Measurements from ENCODE around the gene PDAP1. TPM values are rescaled to one million over a fixed set of nuclear protein-coding genes. Genes with fewer than 3 reads are reported as not detected.

The PDAP1 gene
- 84.7 TPM for total RNA-seq
- polyA plus RNA-seq (ENCODE audit: insufficient read depth, low read depth, low replicate concordance), result 119 TPM
- long read RNA-seq, donor 1, transcript PDAP1-201 (6 exons, 2,546 nt), result major isoform, 32 of 77 reads
- long read RNA-seq, donor 1, partial matches to known transcripts, result 45 of 77 reads
- long read RNA-seq, donor 1, other reads (novel, unspliced or antisense), result 0 of 77 reads
- long read RNA-seq, donor 2, transcript PDAP1-201 (6 exons, 2,546 nt), result major isoform, 29 of 128 reads
- long read RNA-seq, donor 2, partial matches to known transcripts, result 77 of 128 reads
- long read RNA-seq, donor 2, other reads (novel, unspliced or antisense), result 21 of 128 reads
- long read RNA-seq, donor 3, transcript PDAP1-201 (6 exons, 2,546 nt), result major isoform, 21 of 65 reads
- long read RNA-seq, donor 3, partial matches to known transcripts, result 44 of 65 reads
- long read RNA-seq, donor 3, other reads (novel, unspliced or antisense), result 0 of 65 reads
- long read RNA-seq, donor 4, transcript PDAP1-201 (6 exons, 2,546 nt), result major isoform, 32 of 42 reads
- long read RNA-seq, donor 4, partial matches to known transcripts, result 10 of 42 reads
- long read RNA-seq, donor 4, other reads (novel, unspliced or antisense), result 0 of 42 reads
- long read RNA-seq, donor 5, result 0 reads
- long read RNA-seq, donor 6, transcript PDAP1-201 (6 exons, 2,546 nt), result major isoform, 8 of 14 reads
- long read RNA-seq, donor 6, partial matches to known transcripts, result 6 of 14 reads
- long read RNA-seq, donor 6, other reads (novel, unspliced or antisense), result 0 of 14 reads
- long read RNA-seq, donor 7, transcript PDAP1-201 (6 exons, 2,546 nt), result major isoform, 25 of 80 reads
- long read RNA-seq, donor 7, partial matches to known transcripts, result 6 of 80 reads
- long read RNA-seq, donor 7, other reads (novel, unspliced or antisense), result 49 of 80 reads
- long read RNA-seq, donor 8, transcript PDAP1-201 (6 exons, 2,546 nt), result major isoform, 23 of 46 reads
- long read RNA-seq, donor 8, partial matches to known transcripts, result 23 of 46 reads
- long read RNA-seq, donor 8, other reads (novel, unspliced or antisense), result 0 of 46 reads
- long read RNA-seq, donor 9, transcript PDAP1-201 (6 exons, 2,546 nt), result major isoform, 15 of 21 reads
- long read RNA-seq, donor 9, partial matches to known transcripts, result 6 of 21 reads
- long read RNA-seq, donor 9, other reads (novel, unspliced or antisense), result 0 of 21 reads
- long read RNA-seq, donor 10, transcript PDAP1-201 (6 exons, 2,546 nt), result major isoform, 18 of 72 reads
- long read RNA-seq, donor 10, partial matches to known transcripts, result 36 of 72 reads
- long read RNA-seq, donor 10, other reads (novel, unspliced or antisense), result 18 of 72 reads

GRCh38 chr7:99408379-99409191, at the start of gene PDAP1, which contains the start of gene BUD31:
TSS of gene PDAP1 (minus strand) at chr7:99408597. CDS start at chr7:99408548, 49 bp downstream.
TSS of gene BUD31 (plus strand) at chr7:99408969. CDS start at chr7:99411093, 2,124 bp downstream.
- no peaks in the 10 kb centered on the region for H3K9me3 ChIP-seq (ENCODE audit: control insufficient read depth in 2 of 3, insufficient read depth in 1 of 3, low read length in 3 of 3)
- H3K4me1 ChIP-seq (ENCODE audit: control insufficient read depth in 2 of 3, insufficient read depth in 2 of 3, low read depth in 1 of 3, low read length in 3 of 3), result peaks cover 0 to 28% (median 8%) of the 10 kb centered on the region in 3 donors
- intact Hi-C loops (cut with DNase I), result no loop called here
- TF ChIP-seq, protein P1, sequence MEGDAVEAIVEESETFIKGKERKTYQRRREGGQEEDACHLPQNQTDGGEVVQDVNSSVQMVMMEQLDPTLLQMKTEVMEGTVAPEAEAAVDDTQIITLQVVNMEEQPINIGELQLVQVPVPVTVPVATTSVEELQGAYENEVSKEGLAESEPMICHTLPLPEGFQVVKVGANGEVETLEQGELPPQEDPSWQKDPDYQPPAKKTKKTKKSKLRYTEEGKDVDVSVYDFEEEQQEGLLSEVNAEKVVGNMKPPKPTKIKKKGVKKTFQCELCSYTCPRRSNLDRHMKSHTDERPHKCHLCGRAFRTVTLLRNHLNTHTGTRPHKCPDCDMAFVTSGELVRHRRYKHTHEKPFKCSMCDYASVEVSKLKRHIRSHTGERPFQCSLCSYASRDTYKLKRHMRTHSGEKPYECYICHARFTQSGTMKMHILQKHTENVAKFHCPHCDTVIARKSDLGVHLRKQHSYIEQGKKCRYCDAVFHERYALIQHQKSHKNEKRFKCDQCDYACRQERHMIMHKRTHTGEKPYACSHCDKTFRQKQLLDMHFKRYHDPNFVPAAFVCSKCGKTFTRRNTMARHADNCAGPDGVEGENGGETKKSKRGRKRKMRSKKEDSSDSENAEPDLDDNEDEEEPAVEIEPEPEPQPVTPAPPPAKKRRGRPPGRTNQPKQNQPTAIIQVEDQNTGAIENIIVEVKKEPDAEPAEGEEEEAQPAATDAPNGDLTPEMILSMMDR (IDR thresholded peaks at IDR 0.05; ENCODE audit: borderline replicate concordance, extremely low read depth, insufficient read depth), result no peak
- H3K27ac ChIP-seq (ENCODE audit: low read depth in 2 of 2, low read length in 2 of 2), result peak within 1 kb of the TSS; percentile 100
- FAIRE-seq, result no peak
- peak within 1 kb of the TSS; percentile 87 to 99 (median 98) for H3K9ac ChIP-seq (ENCODE audit: low read length in 3 of 3)
- H3K36me3 ChIP-seq (ENCODE audit: control insufficient read depth in 2 of 3, insufficient read depth in 3 of 3, low read length in 3 of 3), result peaks cover 16 to 28% (median 24%) of the 10 kb centered on the region in 3 donors
- H3K4me3 ChIP-seq (ENCODE audit: low read length in 3 of 3), result peak within 1 kb of the TSS; percentile 88 to 99 (median 96)
- no peaks in the 10 kb centered on the region for H3K27me3 ChIP-seq (ENCODE audit: control insufficient read depth, insufficient read depth, low read length)
- DNase-seq, result peak; percentile 95 to 98 (median 97)

GRCh38 chr7:99457650-99458493, 49.5 kb upstream of the PDAP1 start:
- no peak overlapping the region for H3K9ac ChIP-seq (ENCODE audit: low read length in 3 of 3)
- no peak overlapping the region for H3K4me3 ChIP-seq (ENCODE audit: low read length in 3 of 3)
- H3K4me1 ChIP-seq (ENCODE audit: control insufficient read depth in 2 of 3, insufficient read depth in 2 of 3, low read depth in 1 of 3, low read length in 3 of 3), result no peaks in the 10 kb centered on the region
- H3K27ac ChIP-seq (ENCODE audit: low read depth in 2 of 2, low read length in 2 of 2), result no peak overlapping the region
- TF ChIP-seq, protein P1 (IDR thresholded peaks at IDR 0.05; ENCODE audit: borderline replicate concordance, extremely low read depth, insufficient read depth), result no peak
- FAIRE-seq (no peak), DNase-seq (no peak)
- no peaks in the 10 kb centered on the region for H3K27me3 ChIP-seq (ENCODE audit: control insufficient read depth, insufficient read depth, low read length)
- H3K9me3 ChIP-seq (ENCODE audit: control insufficient read depth in 2 of 3, insufficient read depth in 1 of 3, low read length in 3 of 3), result no peaks in the 10 kb centered on the region
- intact Hi-C loops (cut with DNase I), result no loop called here
- H3K36me3 ChIP-seq (ENCODE audit: control insufficient read depth in 2 of 3, insufficient read depth in 3 of 3, low read length in 3 of 3), result peaks cover 0 to 30% (median 20%) of the 10 kb centered on the region in 3 donors

All from kidney (tissue), 22 donors.